Inferior parietal cortex (tissue), 1 donor: ENCODE measurements around the gene PAFAH2.

Source experiments
- DNase-seq: peaks from one replicate; pipeline ENCODE4 v3.0.0-alpha.2; 2016; ENCODE audit errors: extremely low spot score

Gene PAFAH2

DNA sequence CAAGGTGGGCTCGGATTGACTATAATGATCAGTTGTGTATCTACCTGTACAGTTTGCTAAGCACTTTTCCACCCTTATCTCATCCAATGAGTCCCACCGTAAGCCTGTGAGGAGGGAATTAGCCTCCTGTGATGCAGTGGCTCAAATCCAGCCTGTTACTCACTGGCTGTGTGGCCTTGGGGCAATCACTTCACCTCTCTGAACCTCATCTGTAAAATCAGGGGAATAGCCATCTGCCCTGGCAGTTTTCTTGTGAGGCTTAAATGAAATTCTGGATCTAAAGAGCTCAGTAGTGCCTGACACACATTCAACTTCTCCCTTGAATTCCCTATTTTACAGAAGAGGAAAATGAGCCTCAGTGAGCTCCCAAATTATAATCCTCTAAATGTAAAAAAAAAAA lies 16.3 kb upstream of the PAFAH2 start:
- DNase-seq, result no peak

DNA sequence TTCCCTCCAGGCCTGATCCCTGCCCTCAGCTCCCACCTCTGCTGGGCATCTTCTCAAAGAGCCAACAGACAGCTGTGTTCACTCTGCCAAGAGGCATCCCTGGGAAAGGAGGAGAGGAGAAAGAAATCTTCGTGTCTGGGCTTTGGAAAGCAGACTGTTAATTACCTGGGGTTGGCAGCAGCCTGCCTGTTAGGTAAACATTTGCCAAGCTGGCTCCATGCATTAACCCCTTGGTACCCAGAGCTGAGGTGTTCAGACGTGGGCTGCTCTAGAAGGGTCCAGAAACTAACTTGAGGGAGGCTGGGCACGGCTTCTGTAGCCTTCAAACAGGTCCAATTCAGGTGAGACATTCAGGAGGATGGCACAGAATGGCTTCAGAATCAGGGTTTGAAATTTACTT lies 15.0 kb upstream of the PAFAH2 start:
- no peak for DNase-seq

DNA sequence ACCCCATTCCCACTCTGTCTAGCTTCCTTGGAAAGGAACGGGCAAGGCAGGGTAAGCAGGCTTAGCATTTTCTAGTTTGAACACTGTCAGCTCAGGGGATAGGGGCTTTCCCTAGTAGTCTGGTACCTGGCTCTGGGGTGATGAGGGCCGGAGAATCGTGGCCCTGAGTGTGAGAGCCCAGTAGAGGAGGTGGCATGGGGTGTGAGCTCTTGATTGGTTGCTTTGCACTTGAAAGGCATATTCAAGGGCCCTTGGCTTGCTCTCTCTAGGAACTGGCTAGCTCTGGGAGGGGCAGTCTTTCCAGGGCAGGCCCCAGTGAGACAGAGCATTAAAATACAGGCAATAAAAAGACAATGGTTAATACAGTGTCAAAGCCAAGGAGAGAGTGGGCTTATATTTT lies 13.0 kb upstream of the PAFAH2 start:
- DNase-seq, result no peak

DNA sequence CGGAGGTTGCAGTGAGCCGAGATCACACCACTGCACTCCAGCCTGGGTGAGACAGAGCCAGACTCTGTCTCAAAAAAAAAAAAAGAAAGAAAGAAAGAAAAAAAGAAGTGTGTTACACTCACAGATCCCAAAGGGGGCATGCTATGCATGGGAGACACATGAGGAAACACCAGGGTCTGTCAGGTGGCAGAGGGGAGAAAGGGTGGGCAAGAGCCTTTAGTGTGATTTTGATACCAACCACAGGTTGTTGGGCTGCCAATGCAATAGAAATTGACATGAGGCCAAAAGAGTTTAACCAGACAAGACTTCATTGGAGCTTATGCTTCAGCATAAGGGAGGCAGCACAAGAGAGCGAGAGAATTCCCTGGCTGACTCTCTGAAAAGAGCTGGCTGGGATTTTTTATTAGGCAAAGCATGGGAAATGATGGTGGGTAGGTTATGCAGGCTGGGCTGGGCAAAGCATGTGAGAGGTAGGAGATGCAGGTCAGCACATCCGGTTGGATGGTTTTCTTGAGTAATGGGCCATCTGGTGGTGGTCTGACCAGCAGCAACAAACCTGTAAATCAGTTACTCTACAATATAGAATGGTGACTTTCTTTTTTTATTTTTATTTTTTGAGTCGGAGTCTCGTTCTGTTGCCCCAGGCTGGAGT lies 12.1 kb upstream of the PAFAH2 start:
- no peak for DNase-seq

DNA sequence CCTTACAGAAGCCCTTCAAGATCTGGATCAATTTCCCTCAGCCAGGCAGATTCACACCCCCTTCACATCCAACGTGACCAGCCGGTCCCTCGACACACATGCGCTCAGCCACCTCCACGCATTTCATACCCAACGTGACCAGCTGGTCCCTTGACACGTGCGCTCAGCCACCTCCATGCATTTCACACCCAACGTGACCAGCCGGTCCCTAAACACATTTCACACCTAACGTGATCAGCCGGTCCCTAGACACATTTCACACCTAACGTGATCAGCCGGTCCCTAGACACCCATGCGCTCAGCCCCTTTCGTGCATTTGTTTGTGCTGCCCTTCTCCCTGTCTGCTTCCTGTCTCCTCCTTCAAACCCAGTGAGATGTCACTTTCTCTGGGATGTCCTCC lies 8.8 kb upstream of the PAFAH2 start:
- no peak for DNase-seq

DNA sequence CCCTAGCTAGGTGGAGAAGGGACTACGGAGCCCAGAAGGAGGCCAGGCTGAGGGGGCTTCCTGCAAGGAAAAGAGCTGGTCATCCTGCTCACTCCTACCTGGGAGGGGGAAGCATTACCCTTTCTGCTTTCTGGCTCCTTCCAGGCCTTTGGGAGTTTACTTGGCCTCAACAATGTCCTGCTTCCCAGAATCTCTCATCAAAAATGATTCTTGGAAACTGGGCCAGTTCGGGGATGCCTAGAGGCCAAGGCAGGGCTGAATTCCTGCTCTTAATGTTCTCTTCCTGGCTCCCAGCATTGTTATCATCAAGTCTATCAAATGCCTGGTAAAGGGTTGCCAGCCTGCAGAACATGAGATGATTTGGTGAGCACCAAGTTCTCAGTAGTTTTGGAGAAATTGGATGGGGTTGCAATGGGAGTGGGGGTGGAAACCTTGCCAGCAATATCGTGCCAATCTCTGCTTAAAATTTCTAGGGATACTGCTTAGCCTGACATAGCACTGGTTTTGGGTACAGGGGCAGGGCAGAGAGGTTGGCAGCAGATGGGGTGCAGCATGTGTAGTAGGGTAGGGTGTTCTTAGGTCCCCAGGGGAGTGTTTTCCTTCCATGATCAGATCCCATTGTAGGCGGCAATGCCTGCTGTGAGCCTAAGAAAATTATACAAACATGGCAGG lies 7.7 kb upstream of the PAFAH2 start:
- DNase-seq, result no peak

DNA sequence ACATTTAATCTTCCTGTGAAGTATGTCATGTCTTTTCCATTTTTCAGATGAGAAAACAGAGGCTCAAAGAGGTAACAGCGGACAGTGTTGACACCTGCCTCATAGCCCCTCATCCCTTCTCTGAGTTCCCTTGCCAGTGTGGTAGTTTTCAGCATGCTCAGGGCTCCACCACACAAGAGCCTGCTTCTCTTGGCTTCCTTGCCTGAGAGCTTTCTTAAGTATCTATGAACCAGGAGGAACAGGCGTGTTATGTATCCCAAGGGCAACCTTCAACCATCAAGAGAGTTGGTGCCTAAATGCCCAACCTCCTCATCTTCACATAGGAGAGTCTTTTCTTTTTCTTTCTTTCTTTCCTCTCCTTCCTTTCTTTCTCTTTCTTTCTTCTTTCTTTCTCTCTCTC lies 5.9 kb upstream of the PAFAH2 start:
- DNase-seq, result no peak

DNA sequence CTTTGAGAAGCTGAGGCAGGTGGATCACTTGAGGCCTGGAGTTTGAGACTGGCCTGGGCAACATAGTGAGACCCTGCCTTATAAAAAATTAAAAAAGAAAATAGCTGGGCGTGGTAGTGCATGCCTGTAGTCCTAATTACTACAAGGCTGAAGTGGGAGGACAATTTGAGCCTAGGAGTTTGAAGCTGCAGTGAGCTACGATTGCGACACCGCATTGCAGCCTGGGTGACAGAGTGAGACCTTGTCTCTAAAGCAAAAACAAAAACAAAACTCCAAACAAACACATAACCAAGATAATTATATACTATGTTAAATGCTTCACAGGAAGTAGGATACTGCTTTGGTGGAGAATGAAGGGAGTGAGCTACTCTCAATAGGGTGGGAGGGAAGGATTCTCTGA lies 5.4 kb upstream of the PAFAH2 start:
- DNase-seq, result no peak

DNA sequence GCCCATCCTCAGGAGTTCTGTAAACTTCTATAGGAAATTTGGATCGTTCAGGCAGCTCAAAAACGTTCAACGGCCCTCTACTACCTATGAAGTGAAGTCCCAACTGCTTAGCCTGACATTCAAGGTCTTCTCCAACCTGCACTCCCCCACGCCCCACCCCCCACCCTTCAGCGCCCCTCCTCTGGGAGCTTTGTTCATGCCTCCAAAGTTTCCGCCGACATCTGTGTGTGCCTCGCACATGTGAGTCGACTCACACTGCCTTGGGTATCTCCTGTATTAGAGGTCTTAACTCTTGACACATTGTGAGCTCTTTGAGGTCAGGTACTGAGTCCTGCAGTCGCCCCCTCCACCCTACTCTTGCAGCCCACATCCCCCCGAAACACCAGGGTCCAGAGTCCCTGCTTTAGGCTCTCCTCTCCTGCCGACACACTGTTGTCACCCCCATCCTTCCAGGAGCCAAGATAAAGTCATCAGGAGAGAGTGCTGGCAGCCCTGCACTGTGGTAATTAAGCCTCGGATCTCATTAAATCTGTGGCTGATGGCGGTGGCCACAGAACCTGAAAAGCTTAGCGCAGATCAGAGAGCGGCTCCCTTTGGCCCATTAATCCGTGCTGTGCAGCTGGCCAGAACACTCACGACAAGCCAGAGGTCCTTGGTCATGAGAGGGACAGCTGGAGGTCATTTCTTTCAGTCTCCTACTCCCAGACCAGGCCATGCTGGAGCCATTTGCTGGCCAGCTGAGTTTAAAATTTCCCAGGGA lies 1.4 kb upstream of the PAFAH2 start:
- no peak for DNase-seq

DNA sequence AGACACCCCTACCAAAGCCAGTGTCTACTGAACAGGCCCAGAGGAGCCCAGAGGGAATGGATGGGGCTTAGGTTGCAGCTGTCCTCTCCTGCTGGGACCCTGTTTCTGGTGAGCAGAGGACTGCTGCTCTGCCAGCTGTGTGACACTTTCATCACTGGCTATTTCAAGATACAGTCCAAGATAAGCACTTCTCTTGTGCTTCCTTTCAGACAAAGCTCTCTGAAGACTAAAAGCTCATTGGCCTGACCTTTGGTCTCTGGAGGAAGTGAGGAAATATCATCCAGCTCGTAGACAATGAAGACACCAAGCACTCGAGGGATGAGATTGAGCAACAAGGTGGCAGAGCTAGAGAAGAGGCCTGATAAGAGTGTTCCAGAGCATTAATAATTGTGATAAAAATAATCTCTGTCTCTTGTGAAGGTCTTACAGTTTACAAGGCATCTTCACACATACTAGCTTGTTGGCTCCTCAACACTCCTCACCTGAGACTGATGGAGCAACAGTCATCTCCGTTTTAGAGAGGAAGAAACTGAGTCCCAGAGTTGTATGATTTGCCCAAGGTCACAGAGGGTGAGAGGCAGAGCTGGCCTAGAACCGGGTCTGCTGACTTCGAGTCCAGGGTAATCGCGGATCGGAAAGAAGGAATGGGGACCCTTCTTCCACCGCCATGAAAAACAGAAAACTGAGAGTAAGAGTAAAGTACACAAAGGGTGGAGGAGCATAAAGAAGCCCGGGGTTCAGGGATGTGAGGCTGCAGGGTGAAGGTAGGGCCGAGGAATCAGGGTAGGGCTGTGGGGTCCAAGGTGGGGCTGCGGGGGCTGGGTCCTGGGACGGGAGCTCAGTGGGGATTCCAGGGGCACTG lies 666 bp downstream of the PAFAH2 start:
- DNase-seq, result peak; percentile 43

DNA sequence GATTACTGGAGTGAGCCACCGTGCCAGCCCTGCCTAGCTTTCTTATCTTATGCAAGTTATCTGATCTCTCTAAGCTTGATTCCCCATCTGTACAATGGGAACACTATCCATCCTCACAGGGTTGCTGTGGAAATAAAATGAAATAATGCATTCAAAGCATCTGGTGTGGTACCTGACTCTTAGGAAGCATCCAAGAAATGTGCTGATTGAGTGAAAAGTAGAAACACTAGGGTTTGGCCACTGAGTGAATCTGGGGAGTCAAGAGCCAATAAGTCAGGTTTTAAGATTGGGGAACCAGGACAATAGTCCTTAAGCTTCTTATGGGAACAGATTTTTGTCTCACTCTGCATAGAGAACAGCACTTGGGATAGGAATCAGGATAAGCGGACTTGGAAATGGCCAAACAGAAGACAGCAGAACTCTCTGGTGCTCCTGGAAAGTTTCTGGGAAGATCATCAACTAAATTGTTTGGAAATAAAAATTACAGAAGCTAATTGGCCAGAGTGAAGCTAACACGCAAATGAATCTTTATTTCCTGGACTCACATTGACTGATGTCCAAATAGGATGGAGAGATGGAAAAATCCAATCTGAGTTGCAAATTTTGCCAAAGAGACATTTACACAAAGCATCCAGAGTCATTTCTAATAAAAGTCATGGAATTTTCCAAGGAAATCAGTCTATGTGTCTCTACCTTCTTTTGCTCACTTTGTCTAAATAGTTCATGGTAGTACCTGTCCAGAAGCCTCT lies 3.3 kb downstream of the PAFAH2 start:
- no peak for DNase-seq

DNA sequence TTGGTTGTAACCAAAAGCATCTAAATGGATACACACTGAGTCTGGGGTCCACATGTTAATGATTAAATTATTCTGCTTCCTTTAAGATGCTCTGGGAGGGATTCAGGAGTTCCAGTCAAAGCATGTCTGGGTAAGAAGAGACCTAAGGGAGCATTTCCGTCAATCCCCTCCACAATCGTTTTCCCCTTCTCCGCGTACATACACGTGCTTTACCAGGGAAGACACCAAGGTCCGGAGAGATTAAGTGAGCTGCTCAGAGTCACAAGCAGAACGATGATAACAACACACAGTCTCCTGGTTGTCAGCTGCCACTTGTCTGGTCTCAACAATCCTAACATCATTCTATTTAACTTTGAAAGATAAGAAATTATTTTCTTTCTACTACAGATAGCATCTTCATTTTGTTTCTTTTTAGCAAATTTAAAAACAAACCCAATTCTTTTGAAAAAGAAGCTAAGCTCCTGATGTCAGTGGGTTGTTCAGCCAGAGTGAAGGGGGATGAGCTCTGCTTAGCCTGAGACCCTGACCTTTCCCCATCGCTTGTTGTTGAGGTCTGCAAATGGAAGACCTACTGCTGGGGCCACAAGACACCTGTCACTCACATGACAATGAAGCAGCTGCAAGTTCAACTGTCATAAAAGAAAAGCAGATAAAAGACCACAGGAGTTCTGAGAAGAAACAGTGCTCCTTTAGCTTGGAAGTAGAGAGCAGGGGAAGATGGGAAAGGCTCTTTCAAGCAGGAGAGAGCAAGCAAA lies 4.5 kb downstream of the PAFAH2 start:
- DNase-seq, result no peak

DNA sequence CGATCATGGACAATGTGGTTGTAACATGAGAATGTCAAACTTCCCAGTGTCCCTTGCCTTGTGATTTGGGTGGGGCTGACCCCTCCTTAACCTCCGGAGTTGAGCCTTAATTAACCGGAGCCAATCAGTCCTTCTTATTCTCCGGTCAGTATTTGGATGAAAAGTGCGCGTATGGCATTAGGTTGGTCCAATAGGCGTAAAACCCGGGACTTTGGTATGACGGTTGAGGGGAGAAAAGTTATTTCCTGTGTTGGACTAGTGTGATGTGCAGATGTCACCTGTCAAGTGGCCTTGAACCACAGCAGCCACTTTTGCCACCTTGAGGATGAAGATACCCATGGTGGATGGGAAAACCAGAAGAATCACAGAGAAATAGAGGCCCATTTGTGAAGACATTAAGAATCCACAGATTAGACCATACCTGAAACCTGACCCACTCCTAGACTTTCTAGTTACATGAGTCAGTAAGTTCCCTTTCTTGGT lies 5.1 kb downstream of the PAFAH2 start:
- DNase-seq, result no peak

DNA sequence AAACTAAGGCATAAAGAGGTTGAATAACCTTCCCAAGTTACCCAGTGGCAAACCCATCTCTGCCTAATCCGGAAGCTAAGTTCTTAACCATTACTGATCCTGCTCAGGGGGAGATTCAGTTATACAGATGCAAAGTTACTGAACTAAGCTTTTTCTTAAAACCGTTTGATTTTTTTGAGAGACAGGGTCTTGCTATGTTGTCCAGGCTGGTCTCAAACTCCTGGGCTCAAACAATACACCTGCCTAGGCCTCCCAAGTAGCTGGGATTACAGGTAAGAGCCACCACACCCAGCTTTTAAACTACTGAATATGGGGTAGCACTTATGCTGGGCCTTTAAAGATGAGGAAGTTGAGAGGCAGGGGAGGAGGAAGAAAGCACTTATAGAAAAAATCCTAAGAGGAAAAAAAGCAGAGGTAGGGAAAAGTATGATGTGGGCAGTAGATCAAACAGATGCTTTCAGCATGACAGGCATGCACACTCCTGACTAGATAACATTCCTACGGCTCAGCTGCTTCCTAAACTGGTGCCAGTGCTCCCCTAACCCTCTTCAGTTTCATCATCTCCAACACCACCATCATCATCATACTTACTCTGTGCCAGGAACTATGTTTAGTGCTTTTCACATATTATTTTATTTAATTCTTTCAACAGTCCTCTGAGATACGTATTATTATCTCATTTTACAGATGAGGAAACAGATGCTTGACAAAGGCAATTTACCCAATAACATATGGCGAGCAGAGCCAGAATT lies 5.8 kb downstream of the PAFAH2 start:
- no peak for DNase-seq

DNA sequence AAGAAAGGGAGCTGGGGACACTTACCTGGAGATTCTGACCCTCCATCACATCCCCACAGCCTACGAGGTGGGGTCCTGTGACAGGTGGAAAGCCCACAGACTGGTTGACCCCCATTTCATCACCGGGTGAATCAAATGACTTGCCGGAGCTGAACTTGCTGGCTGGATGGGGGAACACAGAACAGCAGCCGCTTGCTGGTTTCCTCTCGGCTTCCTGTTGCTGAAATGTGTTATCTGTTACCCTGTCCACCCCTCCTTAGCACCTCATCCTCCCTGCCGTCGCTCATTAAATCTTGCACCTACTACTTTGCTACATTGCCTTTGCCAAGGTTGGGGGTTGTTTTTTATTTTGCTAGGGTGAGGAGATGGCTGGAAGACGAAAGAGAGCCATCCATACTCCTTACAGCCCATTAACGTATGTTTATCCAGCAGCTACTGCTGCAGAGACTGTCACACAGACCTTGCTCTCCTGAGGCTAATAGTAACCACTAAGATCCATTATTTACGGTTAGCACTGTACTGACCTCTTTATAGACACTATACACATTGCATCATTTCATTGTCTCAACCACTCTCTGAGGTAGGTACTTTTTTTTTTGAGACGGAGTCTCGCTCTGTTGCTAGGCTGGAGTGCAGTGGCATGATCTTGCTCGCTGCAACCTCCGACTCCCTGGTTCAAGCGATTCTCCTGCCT lies 7.0 kb downstream of the PAFAH2 start:
- DNase-seq, result no peak

DNA sequence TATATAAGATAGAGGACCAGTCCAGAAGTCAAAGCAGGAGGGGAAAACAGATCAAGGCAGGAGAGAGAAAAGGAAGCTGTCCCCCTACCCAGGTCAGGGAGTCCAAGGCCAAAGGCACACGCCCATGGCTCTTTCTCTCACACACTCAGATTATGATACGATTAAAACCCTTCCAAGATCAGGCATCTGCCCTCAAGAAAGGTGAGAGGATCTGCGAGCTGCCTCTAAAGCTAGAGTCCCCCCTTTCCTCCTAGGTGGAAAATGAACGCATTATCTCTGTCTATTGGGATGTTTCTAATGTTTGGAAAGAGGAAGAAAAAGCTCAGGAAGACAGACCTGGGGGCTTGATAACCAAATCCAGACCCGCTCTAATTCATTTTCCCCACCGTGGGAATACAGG lies 7.6 kb downstream of the PAFAH2 start:
- DNase-seq, result no peak

DNA sequence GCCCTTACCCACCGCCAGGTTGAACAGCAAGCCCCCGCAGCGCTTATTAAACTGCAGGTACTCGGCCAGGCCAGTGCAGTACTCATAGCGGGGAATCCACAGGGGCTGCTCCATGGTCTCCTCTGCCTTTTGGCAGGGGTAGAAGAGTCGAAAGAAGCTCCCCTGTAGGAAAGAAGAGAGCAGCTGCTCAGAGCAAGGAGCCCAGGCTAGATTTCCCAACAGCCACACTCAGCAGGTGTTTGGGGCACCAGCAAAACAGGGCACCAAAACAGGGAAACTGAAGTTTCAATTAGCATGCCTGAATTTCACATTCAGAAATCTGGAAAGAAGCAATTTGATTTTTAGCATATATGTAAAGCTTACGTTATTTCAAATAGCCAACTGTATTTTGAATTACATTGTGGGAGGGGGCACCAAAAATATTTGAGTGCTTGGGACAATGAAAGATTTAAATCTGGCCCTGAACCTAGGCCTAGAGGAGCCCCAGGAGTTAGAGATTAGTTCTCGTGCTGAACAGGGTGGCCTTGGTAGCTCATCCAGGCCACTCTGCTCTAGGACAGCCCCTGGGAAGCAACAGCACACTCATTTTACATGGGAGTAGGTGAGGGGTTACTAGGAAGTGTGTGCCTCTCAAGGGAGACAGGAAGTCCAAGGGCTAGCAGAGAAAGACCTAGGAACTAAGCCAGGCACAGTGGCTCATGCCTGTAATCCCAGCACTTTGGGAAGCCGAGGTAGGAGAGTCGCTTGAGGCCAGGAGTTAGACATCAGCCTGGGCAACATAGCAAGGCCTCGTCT lies 8.2 kb downstream of the PAFAH2 start:
- DNase-seq, result no peak

DNA sequence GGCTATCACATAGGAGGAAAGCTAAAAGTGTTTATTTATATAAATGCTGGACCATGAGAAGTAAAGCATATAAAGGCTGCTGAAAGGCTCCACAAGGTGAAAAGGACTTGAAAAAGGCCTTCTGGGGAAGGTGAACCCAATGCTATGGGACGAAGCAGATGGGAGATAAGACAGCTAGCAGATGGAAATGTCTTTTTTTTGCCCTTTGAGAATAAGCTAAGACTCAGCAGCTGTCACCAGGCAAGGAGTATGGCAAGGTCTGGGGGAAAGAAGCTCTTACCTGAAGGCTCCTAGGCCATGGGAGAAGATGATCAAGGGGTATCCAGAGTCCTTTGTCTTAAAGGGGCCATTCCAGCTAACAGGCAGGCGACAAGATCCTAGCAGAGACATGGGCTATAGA lies 9.9 kb downstream of the PAFAH2 start:
- no peak for DNase-seq
